Measurements from ENCODE around the gene DUSP1.
A peak's percentile ranks its signal among the peaks of the same experiment; 100 is the strongest.

Gene DUSP1

GRCh38 chr5:172762214-172763119, 8.5 kb downstream of the DUSP1 start:
- DNase-seq (ENCODE audit: extremely low read depth, low read depth), result no peak
- no peak for TF ChIP-seq CTCF (IDR thresholded peaks at IDR 0.05; ENCODE audit: low read depth, low read length)

- no peak for TF ChIP-seq CTCF (IDR thresholded peaks at IDR 0.05; ENCODE audit: low read depth, low read length)
- no peak for DNase-seq (ENCODE audit: extremely low read depth, low read depth)
Observed at GRCh38 chr5:172760959-172761358, 10.0 kb downstream of the DUSP1 start.

GRCh38 chr5:172760136-172760535, 10.9 kb downstream of the DUSP1 start:
- TF ChIP-seq CTCF (IDR thresholded peaks at IDR 0.05; ENCODE audit: low read depth, low read length), result no peak
- no peak for DNase-seq (ENCODE audit: extremely low read depth, low read depth)

- DNase-seq (ENCODE audit: extremely low read depth, low read depth), result no peak
Observed at GRCh38 chr5:172758834-172759149, 12.2 kb downstream of the DUSP1 start.

GRCh38 chr5:172758077-172758833, 12.7 kb downstream of the DUSP1 start:
- peak; percentile 63 for DNase-seq (ENCODE audit: extremely low read depth, low read depth)
- no peak for TF ChIP-seq CTCF (IDR thresholded peaks at IDR 0.05; ENCODE audit: low read depth, low read length)

More at GRCh38 chr5:172758834-172759149, 12.2 kb downstream of the DUSP1 start:
- no peak for TF ChIP-seq CTCF (IDR thresholded peaks at IDR 0.05; ENCODE audit: low read depth, low read length)

GRCh38 chr5:172757394-172758010, 13.5 kb downstream of the DUSP1 start:
- no peak for DNase-seq (ENCODE audit: extremely low read depth, low read depth)
- TF ChIP-seq CTCF (IDR thresholded peaks at IDR 0.05; ENCODE audit: low read depth, low read length), result no peak

Data from AG09319 (cell line).